K562 treated with DMSO at 1 percent for 24 hours (cell line): ENCODE data around the gene SV2C. TPM values are rescaled to one million over a fixed set of nuclear protein-coding genes. Genes with fewer than 3 reads are reported as not detected.

Source experiments
- total RNA-seq: library from RNA; unstranded; fragments of 300-600 nt; gene quantifications from 2 replicates; pipeline ENCODE4 v1.2.3, GENCODE V29; 2022; ENCODE audit warnings: low read depth; ENCODE audit not compliant: insufficient read depth

SV2C gene, protein sequence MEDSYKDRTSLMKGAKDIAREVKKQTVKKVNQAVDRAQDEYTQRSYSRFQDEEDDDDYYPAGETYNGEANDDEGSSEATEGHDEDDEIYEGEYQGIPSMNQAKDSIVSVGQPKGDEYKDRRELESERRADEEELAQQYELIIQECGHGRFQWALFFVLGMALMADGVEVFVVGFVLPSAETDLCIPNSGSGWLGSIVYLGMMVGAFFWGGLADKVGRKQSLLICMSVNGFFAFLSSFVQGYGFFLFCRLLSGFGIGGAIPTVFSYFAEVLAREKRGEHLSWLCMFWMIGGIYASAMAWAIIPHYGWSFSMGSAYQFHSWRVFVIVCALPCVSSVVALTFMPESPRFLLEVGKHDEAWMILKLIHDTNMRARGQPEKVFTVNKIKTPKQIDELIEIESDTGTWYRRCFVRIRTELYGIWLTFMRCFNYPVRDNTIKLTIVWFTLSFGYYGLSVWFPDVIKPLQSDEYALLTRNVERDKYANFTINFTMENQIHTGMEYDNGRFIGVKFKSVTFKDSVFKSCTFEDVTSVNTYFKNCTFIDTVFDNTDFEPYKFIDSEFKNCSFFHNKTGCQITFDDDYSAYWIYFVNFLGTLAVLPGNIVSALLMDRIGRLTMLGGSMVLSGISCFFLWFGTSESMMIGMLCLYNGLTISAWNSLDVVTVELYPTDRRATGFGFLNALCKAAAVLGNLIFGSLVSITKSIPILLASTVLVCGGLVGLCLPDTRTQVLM
- not detected in 2 replicates for total RNA-seq

DNA sequence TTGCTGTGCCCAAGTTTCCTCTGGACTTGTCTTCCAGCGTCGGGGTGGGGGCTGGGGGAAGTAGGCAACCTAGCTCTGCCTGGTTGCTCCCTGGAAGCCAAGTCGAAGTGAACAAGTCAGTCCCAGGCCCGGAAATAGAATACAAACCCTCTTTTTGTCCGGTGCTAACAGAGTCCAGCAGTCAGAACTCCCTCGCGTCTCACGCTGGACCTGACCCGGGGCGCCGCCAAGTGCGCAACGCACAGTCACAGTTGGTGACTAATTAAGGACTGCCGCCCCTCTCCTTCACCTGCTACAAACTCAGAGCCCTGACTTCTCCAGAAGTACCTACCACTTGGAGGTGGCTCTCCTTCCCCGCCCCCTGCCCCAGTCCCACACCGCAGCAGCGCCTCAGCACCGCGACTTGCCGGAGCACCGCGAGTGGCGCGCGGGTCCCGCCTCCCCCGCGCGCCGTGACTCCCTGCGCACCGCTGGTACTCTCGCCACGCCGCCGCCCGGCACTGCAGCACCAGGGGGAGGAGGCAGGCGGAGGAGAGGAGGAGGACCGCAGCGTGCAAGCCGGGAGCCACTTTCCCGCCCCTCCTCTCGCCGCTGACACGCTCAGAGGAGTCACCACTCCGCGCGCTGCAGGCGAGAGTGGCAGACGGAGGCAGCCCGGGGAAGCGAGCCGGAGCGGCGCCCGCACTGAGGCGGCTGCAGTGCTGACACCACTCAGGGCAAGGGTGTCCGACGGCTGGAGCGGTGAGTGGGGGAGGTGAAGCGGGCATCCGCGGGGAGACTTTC, at the start of gene SV2C:
SV2C (plus strand) TSS at position 612 of the 783 bp plus-strand sequence. CDS start 48,368 bp downstream, outside the sequence.

DNA sequence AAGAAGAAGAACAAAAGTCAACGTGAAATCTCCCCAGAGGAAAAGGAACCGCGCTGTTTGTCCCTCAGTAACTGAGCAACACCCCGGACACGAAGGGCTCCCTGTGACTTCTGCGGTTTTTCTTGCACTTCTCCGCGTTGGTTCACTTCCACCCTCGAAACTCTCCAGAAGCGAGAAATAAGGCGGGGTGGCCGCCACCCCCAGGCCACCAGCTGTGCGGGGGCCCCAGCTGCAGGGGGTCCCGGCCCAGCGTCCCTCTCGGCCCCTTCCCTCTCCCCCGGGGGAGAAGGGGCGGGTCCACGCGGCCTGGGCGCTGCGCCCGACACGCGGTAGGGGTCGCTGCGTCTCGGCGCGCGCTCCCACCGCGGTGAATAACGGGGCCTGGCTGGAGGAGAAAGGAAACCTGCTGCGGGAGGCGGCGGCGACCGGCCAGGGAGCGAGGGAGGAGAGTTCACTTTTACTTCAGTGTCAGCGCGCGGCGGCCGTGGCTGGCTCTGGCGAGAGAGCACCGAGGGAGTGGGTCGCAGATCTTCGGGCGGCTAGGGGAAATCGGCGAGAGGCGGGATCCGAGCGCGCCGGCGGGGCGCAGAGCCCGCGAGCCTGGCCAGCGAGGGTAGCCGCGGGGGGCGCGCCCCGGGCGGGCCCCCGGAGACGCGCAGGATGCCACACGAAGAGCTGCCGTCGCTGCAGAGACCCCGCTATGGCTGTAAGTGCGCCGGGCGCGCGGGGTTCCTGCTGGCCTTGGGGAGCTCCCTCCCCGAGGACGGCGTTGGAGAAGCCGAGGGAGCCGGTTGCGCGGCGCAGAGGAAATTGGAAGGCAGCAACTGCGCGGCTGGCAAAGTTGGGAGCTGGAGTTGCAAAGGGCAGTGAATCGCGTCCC, 319.9 kb downstream of the SV2C start, which contains the start of gene IQGAP2:
IQGAP2 (plus strand) TSS at position 400 of the 880 bp plus-strand sequence; CDS start at position 661, 261 bp downstream.

